Skeletal muscle satellite cell (primary cell): ENCODE data around the gene ACSL5.
"Not testable (repeated sequence)": the region's sequence is repeated elsewhere in the genome, so short reads cannot be mapped to it uniquely, and the experiment has no call there.

Source experiments
- H3K27me3 ChIP-seq: 2 replicates; pipeline ENCODE4 v1.7.0; 2013; ENCODE audit warnings: low read length; ENCODE audit not compliant: control insufficient read depth, insufficient read depth
- H3K36me3 ChIP-seq: 2 replicates; pipeline ENCODE4 v1.7.0; 2013; ENCODE audit warnings: mild to moderate bottlenecking, control low read depth, low read length; ENCODE audit not compliant: insufficient read depth
- H3K4me1 ChIP-seq: 2 replicates; pipeline ENCODE4 v1.7.0; 2013; ENCODE audit warnings: low read length; ENCODE audit not compliant: control insufficient read depth, insufficient read depth
- H3K4me2 ChIP-seq: 2 replicates; pipeline ENCODE4 v1.7.0; 2013; ENCODE audit warnings: mild to moderate bottlenecking, low read length
- H3K4me3 ChIP-seq: 2 replicates; pipeline ENCODE4 v1.7.0; 2013; ENCODE audit warnings: low read length
- H3K9ac ChIP-seq: 2 replicates; pipeline ENCODE4 v1.7.0; 2013; ENCODE audit warnings: mild to moderate bottlenecking, low read depth, low read length, moderate library complexity
- H3K9me3 ChIP-seq: replicated peaks from 2 replicates; pipeline ENCODE4 v1.7.0; 2013; ENCODE audit warnings: mild to moderate bottlenecking, control low read depth, low read length

ACSL5 gene

DNA sequence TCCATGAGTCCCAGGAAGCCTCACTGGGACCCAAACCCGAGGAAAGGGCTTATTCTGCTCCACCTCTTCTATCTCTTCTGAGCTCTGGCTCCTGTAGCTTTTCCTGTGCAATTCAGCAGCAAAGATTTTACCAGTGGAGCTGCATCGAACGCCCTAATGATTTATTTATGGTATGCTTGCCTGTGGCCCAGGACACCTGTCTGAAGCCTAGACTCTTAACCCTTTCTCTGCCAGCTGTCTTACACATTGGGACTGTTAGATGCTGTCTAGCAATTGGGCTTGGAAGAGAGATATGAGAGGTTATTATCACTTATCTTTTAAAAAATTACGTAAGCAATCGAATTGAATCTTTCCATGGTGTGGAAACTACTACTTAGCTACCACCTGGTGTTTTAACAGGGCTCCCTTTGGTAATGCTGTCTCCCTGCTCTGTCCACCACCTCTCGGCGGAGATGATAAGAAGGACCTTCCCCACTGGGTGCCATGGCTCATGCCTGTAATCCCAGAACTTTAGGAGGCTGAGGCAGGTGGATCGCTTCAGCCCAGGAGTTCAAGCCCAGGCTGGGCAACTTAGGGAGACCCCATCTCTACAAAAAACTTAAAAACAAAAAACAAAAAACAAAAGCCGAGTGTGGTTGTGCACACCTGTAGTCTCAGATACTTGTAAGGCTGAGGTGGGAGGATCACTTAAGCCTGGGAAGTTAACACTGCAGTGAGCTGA lies 8.8 kb downstream of the ACSL5 start:
- Histone ChIP-seq H3K4me3 (no peak overlapping the region), H3K9me3 (no peaks in the 10 kb centered on the region), H3K4me1 (peaks cover 3% of the 10 kb centered on the region), H3K9ac (no peak overlapping the region), H3K27me3 (no peaks in the 10 kb centered on the region), H3K36me3 (no peaks in the 10 kb centered on the region), H3K4me2 (no peak overlapping the region)

DNA sequence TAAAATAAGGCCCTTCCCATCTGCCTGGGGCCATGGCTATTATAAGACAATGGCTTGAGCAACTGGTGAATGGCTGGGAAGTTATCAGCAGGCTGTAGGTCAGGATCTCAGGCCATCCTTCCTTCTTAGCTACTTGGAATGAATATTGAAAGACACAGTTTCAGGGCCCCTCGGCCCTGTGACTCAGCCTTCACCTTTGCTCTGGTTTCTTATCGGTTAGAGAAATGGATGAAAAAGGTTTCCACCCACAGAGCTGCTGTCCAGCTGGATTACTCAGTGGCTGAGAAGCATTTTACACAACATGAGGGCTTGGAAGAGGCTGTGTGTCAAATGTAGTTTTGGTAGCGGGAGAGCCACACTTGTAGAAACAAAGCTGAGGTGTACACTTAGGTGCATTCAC lies 9.4 kb downstream of the ACSL5 start:
- Histone ChIP-seq H3K4me2 (no peak overlapping the region), H3K9ac (no peak overlapping the region), H3K9me3 (no peaks in the 10 kb centered on the region), H3K27me3 (no peaks in the 10 kb centered on the region), H3K4me3 (no peak overlapping the region), H3K4me1 (peaks cover 3% of the 10 kb centered on the region), H3K36me3 (no peaks in the 10 kb centered on the region)

DNA sequence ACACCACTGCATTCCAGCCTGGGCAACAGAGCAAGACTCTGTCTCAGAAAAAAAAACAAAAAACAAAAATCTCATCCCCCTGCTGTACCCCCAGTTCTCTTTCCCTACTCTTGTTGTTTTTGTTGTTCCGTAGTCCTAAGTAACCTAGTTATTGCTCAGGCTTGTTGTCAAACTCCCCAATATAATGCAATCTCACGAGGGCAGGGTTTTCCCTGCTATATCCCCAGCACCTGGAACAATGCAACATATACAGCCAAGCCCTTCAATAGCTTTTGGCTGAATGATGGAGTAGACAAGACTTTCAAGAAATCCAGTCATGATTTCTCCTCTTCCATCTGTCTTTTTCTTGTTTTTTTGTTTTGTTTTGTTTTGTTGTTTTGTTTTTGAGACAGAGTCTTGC lies 10.2 kb downstream of the ACSL5 start:
- no peaks in the 10 kb centered on the region for H3K27me3 ChIP-seq
- no peaks in the 10 kb centered on the region for H3K9me3 ChIP-seq
- H3K9ac ChIP-seq: no peak overlapping the region
- H3K4me3 ChIP-seq: no peak overlapping the region
- no peak overlapping the region for H3K4me2 ChIP-seq
- peaks cover 5% of the 10 kb centered on the region for H3K4me1 ChIP-seq
- H3K36me3 ChIP-seq: no peaks in the 10 kb centered on the region

DNA sequence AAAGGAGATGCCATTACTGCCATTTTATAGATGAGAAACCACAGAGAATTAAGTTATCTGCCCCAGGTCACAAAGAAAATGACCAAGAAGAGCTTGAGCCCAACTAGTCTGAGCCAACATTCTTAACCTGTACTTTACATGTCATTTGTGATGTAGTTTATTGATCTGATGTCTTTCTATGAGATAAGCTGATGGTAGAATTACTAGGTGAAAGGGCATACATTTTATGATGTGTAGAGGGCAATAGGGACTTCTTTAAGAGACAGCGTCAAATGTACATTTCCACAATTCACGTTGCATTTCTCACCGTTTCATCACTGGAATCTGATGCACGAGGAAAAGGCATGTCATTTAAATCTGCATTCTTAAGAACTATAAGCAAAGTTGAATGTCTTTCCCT lies 11.3 kb downstream of the ACSL5 start:
- peaks cover 12% of the 10 kb centered on the region for H3K4me1 ChIP-seq
- H3K4me3 ChIP-seq: no peak overlapping the region
- H3K4me2 ChIP-seq: no peak overlapping the region
- no peaks in the 10 kb centered on the region for H3K9me3 ChIP-seq
- no peaks in the 10 kb centered on the region for H3K27me3 ChIP-seq
- no peaks in the 10 kb centered on the region for H3K36me3 ChIP-seq
- H3K9ac ChIP-seq: no peak overlapping the region

DNA sequence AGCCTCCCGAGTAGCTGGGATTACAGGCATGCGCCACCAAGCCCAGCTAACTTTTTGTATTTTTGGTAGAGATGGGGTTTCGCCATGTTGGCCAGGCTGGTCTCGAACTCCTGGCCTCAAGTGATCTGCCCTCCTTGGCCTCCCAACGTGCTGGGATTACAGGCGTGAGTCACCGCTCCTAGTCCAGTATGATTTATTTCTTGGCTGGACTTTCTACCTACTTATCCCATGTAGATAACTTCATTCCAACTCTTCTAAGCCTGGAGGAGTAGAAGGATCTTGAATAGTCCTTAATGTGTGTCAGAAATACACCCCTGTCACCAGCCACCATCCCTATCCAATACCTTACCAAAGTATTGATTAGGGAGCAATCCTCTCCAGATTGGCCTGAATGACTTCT lies 14.1 kb downstream of the ACSL5 start:
- H3K9ac ChIP-seq, H3K4me2 ChIP-seq, H3K36me3 ChIP-seq, H3K27me3 ChIP-seq, H3K4me3 ChIP-seq, H3K9me3 ChIP-seq: not testable (repeated sequence)
- H3K4me1 ChIP-seq: peaks cover 12% of the 10 kb centered on the region

DNA sequence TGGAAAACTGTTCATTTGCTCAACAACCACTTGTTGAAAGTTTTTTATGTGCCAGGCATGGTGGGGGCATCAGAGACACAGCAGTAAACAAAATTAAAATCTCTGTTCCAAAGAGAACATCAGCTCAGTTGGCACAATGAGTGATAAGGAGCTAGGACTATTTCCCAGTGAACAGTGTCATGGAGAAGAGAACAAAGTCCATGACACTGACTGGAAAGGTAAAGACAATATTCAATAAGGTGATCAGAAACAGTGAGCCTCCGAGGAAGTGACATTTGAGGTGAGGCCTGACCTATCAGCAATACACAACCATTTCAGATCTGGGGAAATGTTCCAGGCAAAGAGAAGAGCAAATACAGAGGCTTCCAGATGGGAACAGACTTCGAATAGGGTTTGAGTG lies 14.6 kb downstream of the ACSL5 start:
- Histone ChIP-seq H3K36me3 (no peaks in the 10 kb centered on the region), H3K4me2 (no peak overlapping the region), H3K4me1 (peaks cover 10% of the 10 kb centered on the region), H3K4me3 (no peak overlapping the region), H3K27me3 (no peaks in the 10 kb centered on the region), H3K9ac (no peak overlapping the region), H3K9me3 (no peaks in the 10 kb centered on the region)

DNA sequence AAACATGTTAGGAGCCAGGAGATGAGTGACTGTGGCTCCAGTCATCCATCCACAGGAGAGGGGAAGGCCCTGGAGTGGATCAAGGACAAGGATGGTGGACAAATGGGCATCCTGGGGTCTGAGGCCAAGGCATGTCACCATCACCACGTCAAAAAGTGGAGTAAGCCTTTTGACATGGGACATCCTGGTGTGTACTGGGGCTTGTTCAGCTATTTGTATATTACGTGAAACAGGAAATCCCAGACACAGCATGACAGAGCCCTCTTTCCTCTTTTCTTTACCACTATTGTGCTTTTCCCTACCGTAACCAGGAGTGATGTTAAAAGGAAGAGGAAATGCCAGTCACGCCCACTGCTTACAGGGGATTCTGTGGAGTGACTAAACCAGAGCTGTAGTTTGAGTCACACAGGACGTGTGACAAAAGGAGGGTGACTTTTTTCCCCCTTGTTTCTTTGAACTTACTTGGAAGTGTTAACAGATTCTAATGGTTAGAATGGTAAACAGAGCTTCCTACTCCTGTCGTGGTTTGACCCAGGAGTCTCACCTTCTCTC lies 15.4 kb downstream of the ACSL5 start:
- Histone ChIP-seq H3K4me2 (peak overlapping the region; percentile 26), H3K4me1 (peaks cover 9% of the 10 kb centered on the region), H3K9ac (no peak overlapping the region), H3K4me3 (no peak overlapping the region), H3K9me3 (no peaks in the 10 kb centered on the region), H3K36me3 (no peaks in the 10 kb centered on the region), H3K27me3 (no peaks in the 10 kb centered on the region)

DNA sequence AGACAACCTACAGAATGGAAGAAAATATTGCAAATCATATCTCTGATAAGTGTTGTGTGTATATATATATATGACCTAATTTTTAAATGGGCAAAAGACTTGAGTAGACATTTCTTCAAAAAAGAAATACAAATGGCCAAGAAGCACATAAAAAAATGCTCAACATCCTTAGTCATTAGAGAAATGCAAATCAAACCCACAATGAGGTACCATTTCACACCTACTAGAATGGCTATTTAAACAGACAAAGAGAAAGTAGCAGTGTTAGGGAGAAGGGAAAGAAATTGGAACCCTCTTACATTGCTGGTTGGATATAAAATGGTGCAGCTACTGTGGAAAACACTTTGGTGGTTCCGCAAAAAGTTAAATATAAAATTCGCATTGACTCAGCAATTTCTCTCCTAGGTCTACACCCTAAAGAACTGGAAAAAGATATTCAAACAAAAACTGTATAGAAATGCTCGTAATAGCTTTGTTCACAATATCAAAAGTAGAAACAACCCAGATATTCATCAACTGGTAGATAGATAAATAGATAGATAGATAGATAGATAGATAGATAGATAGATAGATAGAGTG lies 16.3 kb downstream of the ACSL5 start:
- Histone ChIP-seq H3K36me3 (no peaks in the 10 kb centered on the region), H3K27me3 (no peaks in the 10 kb centered on the region), H3K4me2 (no peak overlapping the region), H3K4me3 (no peak overlapping the region), H3K4me1 (peaks cover 9% of the 10 kb centered on the region), H3K9me3 (no peaks in the 10 kb centered on the region), H3K9ac (no peak overlapping the region)

DNA sequence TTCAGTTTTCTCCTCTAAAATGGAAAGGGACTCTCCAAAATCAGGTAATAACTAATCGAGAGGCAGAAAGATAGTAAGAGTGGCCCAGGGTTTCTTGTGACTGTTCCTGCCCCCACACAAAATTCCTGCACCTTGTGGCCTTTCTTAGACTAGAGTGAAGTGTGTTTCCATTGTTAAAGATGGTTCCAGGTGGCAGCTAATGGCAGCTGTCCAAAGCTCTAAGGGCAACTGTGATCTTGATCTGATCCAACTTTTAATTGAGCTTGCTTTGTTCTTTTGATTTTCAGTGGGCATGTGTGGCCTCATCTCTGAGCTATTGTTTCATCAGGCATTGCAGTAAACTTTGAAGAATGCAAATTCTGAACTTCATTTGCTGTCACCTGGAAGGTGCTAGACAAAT lies 19.4 kb downstream of the ACSL5 start:
- Histone ChIP-seq H3K9me3 (no peaks in the 10 kb centered on the region), H3K4me3 (no peak overlapping the region), H3K36me3 (no peaks in the 10 kb centered on the region), H3K27me3 (peaks cover 2% of the 10 kb centered on the region), H3K9ac (no peak overlapping the region), H3K4me1 (peaks cover 9% of the 10 kb centered on the region), H3K4me2 (no peak overlapping the region)

DNA sequence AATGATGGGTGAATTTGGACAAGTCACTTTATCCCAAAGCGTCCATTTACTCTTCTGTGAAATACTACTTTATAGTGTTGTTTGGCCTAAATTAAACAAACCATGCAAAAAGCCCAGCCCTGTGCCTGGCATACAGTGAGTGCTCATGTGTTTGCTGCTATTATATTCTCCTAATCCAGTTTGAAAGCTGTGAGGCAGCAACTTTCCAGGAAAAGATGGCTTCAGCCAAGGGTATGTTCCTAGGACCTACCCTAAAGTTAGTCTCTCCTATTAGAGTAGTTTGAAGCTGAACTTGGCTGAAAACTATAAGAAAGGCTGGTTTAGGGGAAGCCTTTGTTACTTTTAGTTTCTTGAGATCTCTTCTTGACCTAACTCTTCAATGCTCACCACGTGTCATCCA lies 19.9 kb downstream of the ACSL5 start:
- Histone ChIP-seq H3K4me1 (peaks cover 9% of the 10 kb centered on the region), H3K4me2 (no peak overlapping the region), H3K4me3 (no peak overlapping the region), H3K36me3 (no peaks in the 10 kb centered on the region), H3K27me3 (peaks cover 2% of the 10 kb centered on the region), H3K9me3 (no peaks in the 10 kb centered on the region), H3K9ac (no peak overlapping the region)

DNA sequence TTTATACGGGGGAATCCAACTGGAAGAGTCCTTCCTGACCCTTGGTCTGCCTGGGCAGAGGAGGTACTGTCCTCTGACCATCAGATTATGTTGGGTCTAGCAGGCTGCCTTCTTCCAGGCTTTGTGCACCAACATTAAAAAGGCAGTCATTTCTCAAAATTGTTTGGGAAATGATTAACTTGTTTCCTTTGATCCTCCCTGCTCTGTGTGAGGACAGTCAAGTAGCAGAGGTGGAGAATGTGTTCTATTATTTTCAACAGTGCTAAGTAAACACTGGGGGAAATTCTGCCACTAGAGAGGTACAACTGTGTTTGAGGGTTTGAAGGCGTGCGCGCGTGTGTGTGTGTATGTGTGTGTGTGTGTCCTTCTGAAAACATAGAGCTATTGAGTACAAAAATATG lies 20.6 kb downstream of the ACSL5 start:
- Histone ChIP-seq H3K36me3 (no peaks in the 10 kb centered on the region), H3K4me1 (peaks cover 4% of the 10 kb centered on the region), H3K9me3 (no peaks in the 10 kb centered on the region), H3K4me3 (no peak overlapping the region), H3K4me2 (no peak overlapping the region), H3K9ac (no peak overlapping the region), H3K27me3 (peaks cover 2% of the 10 kb centered on the region)
